Measurements from ENCODE around the gene EXD3.
A peak's percentile ranks its signal among the peaks of the same experiment; 100 is the strongest.

EXD3 gene

GRCh38 chr9:137446851-137447471 is 24.0 kb upstream of the EXD3 start:
- DNase-seq, result no peak

GRCh38 chr9:137445930-137446431 is 23.0 kb upstream of the EXD3 start:
- peak; percentile 63 for DNase-seq

DNA sequence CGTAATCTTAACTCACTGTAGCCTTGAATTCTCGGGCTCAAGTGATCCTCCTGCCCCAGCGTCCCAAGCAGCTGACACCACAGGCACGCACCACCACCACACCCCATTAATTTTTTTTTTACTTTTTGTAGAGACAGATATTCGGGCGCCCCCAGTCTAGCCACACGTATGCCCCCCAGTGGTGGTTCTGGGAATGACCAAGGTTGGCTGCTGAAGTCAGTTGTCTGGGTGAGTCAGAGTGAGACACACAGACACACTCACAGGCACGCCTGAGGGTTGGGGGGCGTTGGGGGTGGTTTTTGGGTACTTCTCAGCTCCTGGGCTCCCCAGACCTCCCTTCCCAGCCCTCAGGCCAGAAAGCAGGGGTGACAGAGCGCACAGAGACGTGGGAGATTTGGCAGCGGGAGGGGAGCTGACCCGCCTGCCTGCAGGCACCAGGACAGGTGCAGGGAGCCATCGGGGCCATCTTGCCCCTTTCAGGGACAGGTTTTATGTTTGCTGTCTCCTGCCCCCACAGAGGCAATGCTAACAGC is 22.4 kb upstream of the EXD3 start:
- DNase-seq, result peak; percentile 56

DNA sequence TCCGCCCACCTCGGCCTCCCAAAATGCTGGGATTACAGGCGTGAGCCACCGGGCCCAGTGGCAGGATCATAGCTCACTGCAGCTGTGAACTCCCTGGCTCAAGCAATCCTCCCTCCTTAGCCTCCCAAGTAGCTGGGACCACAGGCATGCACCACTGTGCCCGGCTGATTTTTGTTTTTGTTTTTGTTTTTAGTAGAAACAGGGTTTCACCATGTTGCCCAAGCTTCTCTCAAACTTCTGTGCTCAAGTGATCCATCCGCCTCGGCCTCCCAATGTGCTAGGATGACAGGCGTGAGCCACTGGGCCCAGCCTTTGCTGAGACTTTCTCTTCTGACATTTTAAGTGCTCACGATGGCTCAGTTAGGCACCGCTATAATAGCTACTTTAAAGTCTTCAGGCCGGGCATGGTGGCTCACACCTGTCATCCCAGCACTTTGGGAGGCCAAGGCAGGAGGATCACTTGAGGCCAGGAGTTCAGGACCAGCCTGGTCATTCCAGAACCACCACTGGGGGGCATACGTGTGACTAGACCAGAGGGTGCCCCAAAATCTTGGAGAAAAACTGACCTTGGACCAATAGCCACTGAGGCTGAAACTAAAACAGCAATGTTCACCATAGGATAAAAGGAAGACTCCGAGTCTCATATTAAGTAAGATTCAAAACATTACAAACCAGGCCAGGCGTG is 21.3 kb upstream of the EXD3 start:
- DNase-seq, result no peak

GRCh38 chr9:137441935-137442321 is 19.0 kb upstream of the EXD3 start:
- no peak for DNase-seq

DNA sequence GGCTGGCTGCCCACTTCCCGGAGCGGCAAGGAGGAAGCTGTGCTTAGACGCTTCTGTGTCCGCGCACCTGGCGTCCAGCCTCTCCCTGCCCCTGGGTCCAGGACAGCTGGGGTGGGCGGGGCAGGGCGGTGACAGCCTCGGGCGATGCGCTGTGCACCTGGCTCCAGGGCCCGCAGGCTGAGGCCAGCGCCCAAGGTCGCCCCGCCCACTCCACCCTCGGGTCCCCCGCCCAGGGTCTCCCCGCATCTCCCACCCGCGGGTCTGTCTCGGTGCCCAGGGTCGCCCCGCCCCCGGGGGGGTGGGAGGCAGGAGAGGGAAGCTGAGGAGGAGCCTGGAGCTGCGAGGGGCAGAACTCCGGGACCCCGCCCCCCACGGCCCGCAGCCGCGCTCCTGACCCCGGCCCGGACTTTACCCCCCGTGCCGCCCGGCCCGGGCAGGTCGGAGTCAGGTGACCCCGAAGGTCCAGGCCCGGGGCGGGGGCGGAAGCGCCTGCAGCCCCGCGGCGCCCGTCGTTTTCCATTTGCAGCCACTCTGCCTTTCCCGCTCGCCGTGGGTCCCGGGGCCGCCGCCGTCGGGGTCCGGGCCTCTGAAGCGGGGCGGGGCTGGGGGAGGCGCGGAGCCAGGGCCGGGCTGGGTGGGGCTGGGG is 18.4 kb upstream of the EXD3 start, which contains the start of gene ENTPD8:
Gene ENTPD8, minus strand, starts transcription at position 69 of the 646 bp plus-strand sequence. CDS start 3,072 bp downstream, outside the sequence.
- peak; percentile 83 for DNase-seq

- DNase-seq, result no peak
These were observed 16.3 kb upstream of the EXD3 start for GRCh38 chr9:137439158-137439714.

DNA sequence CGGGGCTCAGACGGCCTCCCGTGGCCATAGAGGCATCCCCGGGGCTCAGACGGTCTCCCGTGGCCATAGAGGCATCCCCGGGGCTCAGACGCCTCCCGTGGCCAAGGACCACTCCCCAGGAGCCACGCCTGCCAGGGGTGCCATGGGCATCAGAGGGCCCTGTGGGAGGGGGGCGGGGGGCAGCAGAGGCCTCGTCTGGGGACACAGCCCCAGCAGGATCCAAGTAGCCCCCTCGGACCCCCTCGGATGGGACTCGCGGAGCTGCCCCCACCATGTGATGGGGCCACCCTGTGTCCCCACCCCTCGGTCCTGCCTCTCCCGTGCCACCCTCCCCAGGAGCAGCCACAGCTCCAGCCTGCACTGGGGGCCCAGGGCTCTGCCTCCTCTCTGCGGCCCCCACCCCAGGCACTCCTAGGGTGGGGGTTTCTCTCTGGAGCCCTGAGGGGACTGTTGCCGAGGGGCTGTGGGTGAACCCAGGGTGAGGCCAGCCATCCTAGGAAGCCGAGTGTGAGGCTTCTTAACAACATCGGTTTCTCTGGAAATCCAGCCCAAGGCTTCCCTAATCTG is 15.7 kb upstream of the EXD3 start:
- DNase-seq, result no peak

DNA sequence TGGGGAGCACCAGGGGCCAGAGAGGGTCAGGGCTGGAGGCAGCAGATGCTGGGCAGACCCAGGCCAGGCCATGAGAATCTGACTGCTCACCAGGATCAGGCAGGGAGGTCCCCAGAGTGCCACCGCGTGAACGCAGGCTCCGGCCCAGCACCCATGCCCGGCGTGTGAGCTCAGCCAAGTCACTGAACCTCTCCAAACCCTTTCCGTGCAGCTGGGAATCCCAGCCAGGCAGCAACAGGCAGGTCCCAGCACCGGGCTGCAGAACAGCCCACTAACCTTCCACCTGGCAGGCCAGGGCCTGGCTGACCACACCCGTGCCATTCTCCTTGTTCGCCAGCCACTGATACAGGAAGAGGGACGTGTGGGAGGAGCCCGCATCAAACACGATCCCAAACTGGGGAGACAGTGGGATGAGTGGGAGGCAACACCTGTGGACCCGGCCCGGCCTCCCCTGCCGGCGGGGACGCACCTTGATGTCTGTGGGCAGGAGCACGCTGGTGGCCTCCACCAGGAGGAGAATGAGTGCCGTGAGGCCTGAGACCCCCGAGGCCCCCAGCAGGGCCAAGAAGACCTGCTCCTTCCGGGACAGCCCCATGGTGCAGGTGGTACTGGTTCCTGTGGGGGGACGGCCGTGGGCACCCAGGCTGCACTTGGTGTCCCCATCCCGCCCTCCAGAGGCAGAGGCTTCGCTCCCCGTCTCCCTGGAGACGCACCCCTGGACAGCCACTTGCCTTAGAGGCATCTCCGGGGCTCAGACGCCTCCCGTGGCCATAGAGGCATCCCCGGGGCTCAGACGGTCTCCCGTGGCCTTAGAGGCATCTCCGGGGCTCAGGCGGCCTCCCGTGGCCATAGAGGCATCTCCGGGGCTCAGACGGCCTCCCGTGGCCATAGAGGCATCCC is 15.0 kb upstream of the EXD3 start:
- no peak for DNase-seq

DNA sequence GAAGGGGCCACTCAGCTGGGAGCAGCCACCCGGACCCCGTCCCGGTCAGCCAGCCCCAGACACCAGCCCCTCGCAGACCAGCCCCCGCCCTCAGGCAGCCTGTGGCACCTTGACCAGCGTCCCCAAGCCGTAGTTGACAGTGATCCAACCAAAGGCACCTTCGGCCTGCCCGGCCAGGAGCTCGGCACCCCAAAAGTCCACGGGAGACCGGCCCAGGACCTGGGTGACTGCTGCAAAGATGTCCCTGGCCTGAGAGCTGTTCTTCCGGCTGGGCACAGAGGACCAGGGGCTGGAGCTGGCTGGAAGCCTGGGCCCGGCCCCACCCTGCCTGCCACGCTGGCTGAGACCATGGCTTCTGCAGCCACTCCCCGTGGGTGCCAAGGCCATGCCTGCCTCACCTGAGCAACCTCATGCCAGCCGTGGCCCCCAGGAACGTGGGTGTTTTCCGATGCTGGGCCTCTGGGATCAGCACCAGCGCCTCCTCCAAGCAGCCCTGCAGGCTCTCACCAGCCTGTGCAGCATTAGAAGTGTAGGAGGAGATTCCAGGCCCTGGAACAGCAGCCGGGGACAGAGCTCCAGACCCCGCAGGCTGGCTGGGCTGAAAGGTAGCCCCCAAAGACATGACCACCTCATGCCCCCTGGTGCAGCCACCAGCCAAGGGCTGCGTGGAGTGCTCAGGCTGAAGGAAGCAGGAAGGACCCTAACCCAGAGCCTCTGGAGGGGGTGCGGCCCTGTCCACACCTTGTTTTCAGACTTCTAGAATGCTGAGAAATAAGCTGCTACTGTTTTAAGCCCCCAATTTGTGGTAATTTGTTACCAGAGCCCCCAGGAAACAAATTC is 14.0 kb upstream of the EXD3 start:
- DNase-seq, result no peak

GRCh38 chr9:137435980-137436760 is 13.2 kb upstream of the EXD3 start:
- no peak for DNase-seq

DNA sequence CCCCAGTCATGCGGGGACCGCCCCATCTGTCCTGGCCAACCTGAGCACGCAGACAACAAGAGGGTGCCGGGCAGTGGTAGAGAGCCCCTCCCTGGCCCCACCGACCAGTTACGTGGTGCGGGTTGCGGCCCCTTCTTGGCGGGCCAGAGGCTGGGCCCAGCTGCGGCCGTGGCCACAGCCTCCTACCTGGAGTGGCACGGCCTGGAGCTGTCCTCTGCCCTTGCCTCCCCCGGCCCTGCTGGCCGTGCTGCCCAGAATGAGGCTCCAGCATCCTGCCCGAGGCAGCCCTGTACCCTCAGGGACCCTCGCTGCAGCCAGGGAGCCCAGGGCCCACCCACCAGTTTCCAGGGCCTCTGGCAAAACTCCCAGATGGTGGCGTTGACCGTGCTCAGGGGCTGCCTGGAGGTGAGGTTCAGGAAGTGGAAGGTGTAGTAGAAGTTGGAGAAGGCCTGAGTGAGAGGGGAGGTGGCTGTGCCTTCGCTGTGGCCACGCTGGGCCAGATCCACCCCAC is 12.5 kb upstream of the EXD3 start:
- no peak for DNase-seq

GRCh38 chr9:137434498-137435380 is 11.8 kb upstream of the EXD3 start:
- DNase-seq, result no peak

- DNase-seq, result no peak
These were observed 11.0 kb upstream of the EXD3 start for GRCh38 chr9:137433916-137434431.

DNA sequence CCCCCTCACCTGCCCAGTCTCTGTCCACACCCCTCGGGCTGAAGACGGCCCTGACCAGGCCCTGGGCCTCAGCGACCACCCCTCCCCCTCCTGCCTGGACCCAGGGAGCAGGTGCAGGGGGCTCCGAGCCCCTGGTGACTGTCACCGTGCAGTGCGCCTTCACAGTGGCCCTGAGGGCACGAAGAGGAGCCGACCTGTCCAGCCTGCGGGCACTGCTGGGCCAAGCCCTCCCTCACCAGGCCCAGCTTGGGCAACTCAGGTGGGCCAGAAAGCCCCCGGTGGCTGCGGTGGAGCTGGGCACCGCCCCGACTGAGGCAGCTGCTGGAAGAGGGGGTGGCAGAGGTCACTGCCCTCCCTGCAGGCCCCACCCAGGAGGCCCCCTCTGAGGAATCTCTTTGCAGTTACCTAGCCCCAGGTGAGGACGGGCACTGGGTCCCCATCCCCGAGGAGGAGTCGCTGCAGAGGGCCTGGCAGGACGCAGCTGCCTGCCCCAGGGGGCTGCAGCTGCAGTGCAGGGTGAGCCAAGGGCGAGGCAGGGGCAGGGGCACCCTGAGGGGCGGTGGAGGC is 10.5 kb upstream of the EXD3 start:
- no peak for DNase-seq

- DNase-seq, result no peak
These were observed 9.9 kb upstream of the EXD3 start for GRCh38 chr9:137432687-137433348.

DNA sequence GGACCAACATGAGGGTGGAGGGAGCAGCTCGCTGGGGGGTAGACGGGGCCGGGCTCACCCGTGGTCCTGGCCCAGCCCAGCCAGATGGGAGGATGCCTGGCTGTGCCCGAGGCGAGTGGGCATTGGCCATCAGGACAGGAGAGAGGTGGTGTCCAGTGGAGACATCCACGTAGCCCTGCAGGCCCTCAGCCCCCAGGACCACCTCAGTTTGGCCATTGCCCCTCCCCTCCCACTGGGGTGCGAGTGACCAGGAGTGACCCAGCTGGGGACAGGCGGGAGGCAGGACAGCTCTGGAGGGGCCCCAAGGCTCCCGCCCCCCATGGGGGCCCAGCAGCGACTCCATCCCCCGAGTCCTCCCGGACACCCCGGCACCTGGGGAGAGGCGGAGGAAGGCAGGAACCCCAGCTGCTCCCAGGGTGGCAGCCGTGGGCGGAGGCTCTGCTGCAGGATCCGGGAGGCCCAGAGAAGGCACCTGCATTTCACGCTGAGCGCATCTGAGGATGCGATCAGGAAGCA is 8.5 kb upstream of the EXD3 start:
- DNase-seq, result no peak

All from COR-L47 (cell line).